Right lobe of liver (tissue), 6 donors: ENCODE data around the gene DUSP7. TPM values are rescaled to one million over a fixed set of nuclear protein-coding genes. Genes with fewer than 3 reads are reported as not detected.

Experiments
- ATAC-seq, 4 donors: fragments of 200-7000 bp; cut with Tn5 transposase; one replicate each; pipeline ENCODE4 v1.9.1; 2020; ENCODE audit warnings: mild to moderate bottlenecking in 4 of 4, moderate library complexity in 4 of 4
- DNase-seq, 3 donors: peaks; one replicate each; pipeline ENCODE4 v3.0.0-alpha.2; 2020
- H3K27ac ChIP-seq, 3 donors: fragments of 200-600 bp; one replicate each; pipeline ENCODE4 v1.8.0; 2022
- H3K27me3 ChIP-seq, 2 donors: fragments of 200-600 bp; one replicate each; pipeline ENCODE4 v1.8.0; 2022
- H3K36me3 ChIP-seq, 4 donors: fragments of 200-600 bp; sonication (generic) in 1 of 4; one replicate each; pipeline versions ENCODE4 v1.5.1 to v1.8.0; 2017 to 2022; ENCODE audit warnings: control low read depth in 1 of 4
- H3K4me1 ChIP-seq, 4 donors: fragments of 200-600 bp; sonication (generic) in 1 of 4; one replicate each; pipeline versions ENCODE4 v1.5.1 to v1.8.0; 2017 to 2022; ENCODE audit warnings: control low read depth in 1 of 4
- H3K4me3 ChIP-seq, 3 donors: fragments of 200-600 bp; one replicate each; pipeline ENCODE4 v1.8.0; 2022
- H3K9me3 ChIP-seq, 4 donors: fragments of 200-600 bp; sonication (generic) in 1 of 4; one replicate each; pipeline versions ENCODE4 v1.5.1 to v1.8.0; 2017 to 2022; ENCODE audit warnings: control low read depth in 1 of 4
- CTCF ChIP-seq, 4 donors: fragments of 200-600 bp in 3 of 4; fragments of 450-650 bp in 1 of 4; IDR thresholded peaks; one replicate each; pipeline versions ENCODE4 v1.5.1 to v1.8.0; 2016 to 2022; ENCODE audit warnings: antibody characterized with exemption in 4 of 4, mild to moderate bottlenecking in 2 of 4
- POLR2A ChIP-seq: fragments of 450-650 bp; IDR thresholded peaks from one replicate; pipeline ENCODE4 v1.6.1; 2017; ENCODE audit warnings: antibody characterized with exemption, mild to moderate bottlenecking
- WGBS: methylation state at CpG from one replicate; pipeline ENCODE4 v1.1.6; 2018; ENCODE audit warnings: low coverage, low lambda C conversion rate; ENCODE audit not compliant: insufficient coverage; ENCODE audit errors: missing lambda C conversion rate; 5-methylcytosine and 5-hydroxymethylcytosine counted together
- intact Hi-C, 2 donors: fragments of 100-400 bp; cut with DNase I; formaldehyde crosslinking; loops; one replicate each; pipeline versions ENCODE4 v1.11.2 to v1.14.1; 2022
- total RNA-seq, 6 experiments: library from RNA; depleted of rRNA in 2 of 6; stranded (reverse); fragments of >200 nt in 2 of 6; fragmentation: NEBNext Ultra II Directional in 3 of 6; extraction: Animal tissue kit (Norgen Biotek cat#: 25700) in 3 of 6; gene quantifications; one replicate each; pipeline versions ENCODE4 v1.1.0 to v1.2.4, GENCODE V29; 2016 to 2023
- donor health status: DM: no; HTN: yes; CAD: no.
- donor health status: DM: no; HTN: no; CAD: no.
- donor health status: DM: no; HTN: no; CAD: no.
- donor health status: DM: no; HTN: yes; CAD: no.
- donor health status: DM: no; HTN: yes; CAD: no.

The DUSP7 gene
- total RNA-seq, 6 experiments from 2014 or later = 3.0 to 4.2 (median 3.5) TPM

GRCh38 chr3:52007291-52007690, 49.1 kb downstream of the DUSP7 start:
- H3K27me3 ChIP-seq = no peaks in the 10 kb centered on the region
- ATAC-seq (no peak), DNase-seq (no peak)
- no peaks in the 10 kb centered on the region for H3K9me3 ChIP-seq
- TF ChIP-seq CTCF (IDR thresholded peaks at IDR 0.05) = no peak
- TF ChIP-seq POLR2A = no peak
- H3K4me1 ChIP-seq = peaks cover 0 to 9% (median 0%) of the 10 kb centered on the region in 4 donors
- WGBS = 62% methylated on average over 4 of the region's 4 CpGs
- H3K4me3 ChIP-seq = no peak overlapping the region
- intact Hi-C loops = no loop called here
- no peak overlapping the region for H3K27ac ChIP-seq
- no peaks in the 10 kb centered on the region for H3K36me3 ChIP-seq

GRCh38 chr3:52006820-52007133, 49.6 kb downstream of the DUSP7 start:
- ATAC-seq = no peak

GRCh38 chr3:52006017-52006819, 50.2 kb downstream of the DUSP7 start:
- Histone ChIP-seq H3K27me3 (no peaks in the 10 kb centered on the region), H3K4me3 (no peak overlapping the region), H3K27ac (no peak overlapping the region), H3K4me1 (peaks cover 0 to 9% (median 0%) of the 10 kb centered on the region in 4 donors), H3K9me3 (no peaks in the 10 kb centered on the region), H3K36me3 (no peaks in the 10 kb centered on the region)
- intact Hi-C loops = no loop called here
- TF ChIP-seq POLR2A (no peak), CTCF (IDR thresholded peaks at IDR 0.05) (no peak)
- WGBS = 26% methylated on average over 3 of the region's 8 CpGs
- ATAC-seq (peak in 3 of 4 donors; percentile 5 to 8 (median 6)), DNase-seq (no peak)

More at GRCh38 chr3:52006820-52007133, 49.6 kb downstream of the DUSP7 start:
- no peak for DNase-seq
- H3K9me3 ChIP-seq = no peaks in the 10 kb centered on the region
- intact Hi-C loops = no loop called here
- no peak overlapping the region for H3K27ac ChIP-seq
- H3K4me1 ChIP-seq = peaks cover 0 to 9% (median 0%) of the 10 kb centered on the region in 4 donors
- 45% methylated on average over 3 of the region's 6 CpGs for WGBS
- H3K27me3 ChIP-seq = no peaks in the 10 kb centered on the region
- no peak overlapping the region for H3K4me3 ChIP-seq
- H3K36me3 ChIP-seq = no peaks in the 10 kb centered on the region
- TF ChIP-seq CTCF (IDR thresholded peaks at IDR 0.05) = no peak
- no peak for TF ChIP-seq POLR2A

GRCh38 chr3:52005571-52005986, 50.8 kb downstream of the DUSP7 start:
- no peak for TF ChIP-seq CTCF (IDR thresholded peaks at IDR 0.05)
- TF ChIP-seq POLR2A = no peak
- ATAC-seq (peak; percentile 62 to 81 (median 75)), DNase-seq (peak; percentile 59 to 75 (median 70))
- no peak overlapping the region for H3K4me3 ChIP-seq
- intact Hi-C loops = no loop called here
- no peak overlapping the region for H3K27ac ChIP-seq
- no peaks in the 10 kb centered on the region for H3K27me3 ChIP-seq
- WGBS = 18% methylated on average over 2 of the region's 15 CpGs
- peaks cover 0 to 9% (median 0%) of the 10 kb centered on the region in 4 donors for H3K4me1 ChIP-seq
- H3K36me3 ChIP-seq = no peaks in the 10 kb centered on the region
- H3K9me3 ChIP-seq = no peaks in the 10 kb centered on the region
